AG09309 (cell line): ENCODE data around the gene NUDT6.
"Not testable (repeated sequence)": the region's sequence is repeated elsewhere in the genome, so short reads cannot be mapped to it uniquely, and the experiment has no call there.

Experiments used
- DNase-seq: peaks from one replicate; pipeline ENCODE4 v3.0.0-alpha.2; 2010; ENCODE audit warnings: low read depth
- H3K4me3 ChIP-seq: 2 replicates; pipeline ENCODE4 v1.5.1; 2011; ENCODE audit warnings: mild to moderate bottlenecking, low read depth, low read length, moderate library complexity; ENCODE audit not compliant: control insufficient read depth
- CTCF ChIP-seq: IDR thresholded peaks from 2 replicates; pipeline ENCODE4 v1.5.1; 2011; ENCODE audit warnings: mild to moderate bottlenecking, low read depth, low read length, inconsistent platforms; ENCODE audit not compliant: insufficient read depth, control insufficient read depth; ENCODE audit errors: missing control alignments

NUDT6 gene

GRCh38 chr4:122854447-122855352, 67.7 kb downstream of the NUDT6 start:
- no peak for DNase-seq
- no peak overlapping the region for H3K4me3 ChIP-seq
- TF ChIP-seq CTCF: no peak

GRCh38 chr4:122851568-122851967, 70.8 kb downstream of the NUDT6 start:
- DNase-seq: no peak
- no peak for TF ChIP-seq CTCF
- H3K4me3 ChIP-seq: no peak overlapping the region

GRCh38 chr4:122849789-122850188, 72.6 kb downstream of the NUDT6 start:
- not testable (repeated sequence) for H3K4me3 ChIP-seq, DNase-seq

GRCh38 chr4:122847931-122848330, 74.5 kb downstream of the NUDT6 start:
- H3K4me3 ChIP-seq: no peak overlapping the region
- no peak for DNase-seq
- TF ChIP-seq CTCF: no peak

- TF ChIP-seq CTCF: no peak
- no peak overlapping the region for H3K4me3 ChIP-seq
Measured at GRCh38 chr4:122845760-122846159, 76.6 kb downstream of the NUDT6 start.

GRCh38 chr4:122845066-122845465, 77.3 kb downstream of the NUDT6 start:
- TF ChIP-seq CTCF: no peak
- H3K4me3 ChIP-seq: no peak overlapping the region
- DNase-seq: no peak

More at GRCh38 chr4:122845760-122846159, 76.6 kb downstream of the NUDT6 start:
- DNase-seq: no peak

GRCh38 chr4:122844391-122844790, 78.0 kb downstream of the NUDT6 start:
- H3K4me3 ChIP-seq, DNase-seq: not testable (repeated sequence)
